Cardiac muscle cell (in vitro differentiated cells and primary cell): Measurements from ENCODE around the gene TCF4. TPM values are rescaled to one million over a fixed set of nuclear protein-coding genes. Genes with fewer than 3 reads are reported as not detected.

Experiments
- DNase-seq, 2 donors: peaks; one replicate each; pipeline versions ENCODE4 v3.0.0 to v3.0.0-alpha.2; 2010 to 2017; ENCODE audit warnings: low read depth in 1 of 2, low spot score in 1 of 2
- H3K27ac ChIP-seq: fragments of 200-600 bp; sonication (generic); 2 replicates; pipeline ENCODE4 v1.5.1; 2016
- H3K27me3 ChIP-seq: fragments of 200-600 bp; sonication (generic); 2 replicates; pipeline ENCODE4 v1.6.0; 2016; ENCODE audit warnings: control low read depth
- H3K36me3 ChIP-seq: fragments of 200-600 bp; sonication (generic); 2 replicates; pipeline ENCODE4 v1.5.1; 2016; ENCODE audit warnings: control low read depth
- H3K4me1 ChIP-seq: fragments of 200-600 bp; sonication (generic); 2 replicates; pipeline ENCODE4 v1.8.1; 2017; ENCODE audit warnings: low read depth, mild to moderate bottlenecking, mixed run types
- H3K4me3 ChIP-seq: fragments of 200-600 bp; sonication (generic); 2 replicates; pipeline ENCODE4 v1.5.1; 2016; ENCODE audit warnings: mild to moderate bottlenecking
- H3K9me3 ChIP-seq: fragments of 200-600 bp; sonication (generic); 2 replicates; pipeline ENCODE4 v1.5.1; 2017; ENCODE audit warnings: low read depth, mild to moderate bottlenecking, control low read depth
- polyA plus RNA-seq: library from polyadenylated mRNA; unstranded; fragments of >200 nt; fragmentation: Nextera tagmentation; extraction: Ambion mirVana; gene quantifications from 2 replicates; pipeline ENCODE4 v1.2.1, GENCODE V29; 2016
- total RNA-seq: library from RNA; depleted of rRNA; stranded (reverse); fragments of >200 nt; gene quantifications from 2 replicates; pipeline ENCODE4 v1.2.3, GENCODE V29; 2016
- TF ChIP-seq, protein P1 (sequence below): IDR thresholded peaks from 2 replicates; pipeline ENCODE4 v1.5.1; 2012; ENCODE audit warnings: low read depth, mild to moderate bottlenecking, low read length

TCF4 gene
- total and polyA plus RNA-seq, 2 experiments from 2014 or later: 38.3 to 59.2 TPM

DNA sequence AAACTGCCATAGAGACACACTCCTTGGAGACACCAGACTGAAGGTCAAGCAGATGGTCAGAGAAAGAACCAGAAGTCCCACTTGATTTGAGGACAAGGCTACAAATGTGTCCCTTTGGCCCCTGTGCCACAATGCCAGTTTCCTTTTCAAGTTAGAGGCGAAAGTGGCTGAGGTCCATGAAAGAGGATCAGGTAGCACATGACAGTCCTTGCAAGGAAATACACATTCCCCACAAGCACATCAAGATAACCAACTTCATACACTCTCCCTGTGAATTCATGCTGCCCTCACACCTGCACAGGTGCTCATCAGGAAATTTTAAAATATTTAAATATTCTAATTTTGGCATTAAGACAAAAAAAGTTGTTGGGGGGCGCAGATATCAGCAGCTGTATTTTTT, 218.6 kb downstream of the TCF4 start:
- no peaks in the 10 kb centered on the region for H3K27me3 ChIP-seq
- DNase-seq: no peak
- TF ChIP-seq, protein P1, sequence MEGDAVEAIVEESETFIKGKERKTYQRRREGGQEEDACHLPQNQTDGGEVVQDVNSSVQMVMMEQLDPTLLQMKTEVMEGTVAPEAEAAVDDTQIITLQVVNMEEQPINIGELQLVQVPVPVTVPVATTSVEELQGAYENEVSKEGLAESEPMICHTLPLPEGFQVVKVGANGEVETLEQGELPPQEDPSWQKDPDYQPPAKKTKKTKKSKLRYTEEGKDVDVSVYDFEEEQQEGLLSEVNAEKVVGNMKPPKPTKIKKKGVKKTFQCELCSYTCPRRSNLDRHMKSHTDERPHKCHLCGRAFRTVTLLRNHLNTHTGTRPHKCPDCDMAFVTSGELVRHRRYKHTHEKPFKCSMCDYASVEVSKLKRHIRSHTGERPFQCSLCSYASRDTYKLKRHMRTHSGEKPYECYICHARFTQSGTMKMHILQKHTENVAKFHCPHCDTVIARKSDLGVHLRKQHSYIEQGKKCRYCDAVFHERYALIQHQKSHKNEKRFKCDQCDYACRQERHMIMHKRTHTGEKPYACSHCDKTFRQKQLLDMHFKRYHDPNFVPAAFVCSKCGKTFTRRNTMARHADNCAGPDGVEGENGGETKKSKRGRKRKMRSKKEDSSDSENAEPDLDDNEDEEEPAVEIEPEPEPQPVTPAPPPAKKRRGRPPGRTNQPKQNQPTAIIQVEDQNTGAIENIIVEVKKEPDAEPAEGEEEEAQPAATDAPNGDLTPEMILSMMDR: no peak
- no peak overlapping the region for H3K27ac ChIP-seq
- no peaks in the 10 kb centered on the region for H3K36me3 ChIP-seq
- H3K4me3 ChIP-seq: no peak overlapping the region
- H3K4me1 ChIP-seq: no peaks in the 10 kb centered on the region
- no peaks in the 10 kb centered on the region for H3K9me3 ChIP-seq

DNA sequence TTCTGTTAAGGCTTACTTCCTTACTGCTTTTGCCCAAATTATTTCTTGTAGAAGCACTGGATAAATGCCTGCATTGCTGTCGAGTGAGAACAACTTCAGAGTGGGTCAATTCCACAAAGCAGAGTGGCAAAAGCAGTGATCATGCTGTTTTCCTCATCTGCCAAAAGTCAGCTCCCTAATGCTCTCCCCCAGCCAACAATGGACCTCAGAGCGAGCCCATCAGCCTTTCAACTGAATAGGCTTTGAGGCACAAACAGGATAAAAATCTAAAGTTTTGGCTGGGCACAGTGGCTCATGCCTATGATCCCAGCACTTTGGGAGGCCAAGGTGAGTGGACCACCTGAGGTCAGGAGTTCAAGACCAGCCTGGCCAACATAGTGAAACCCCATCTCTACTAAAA, 222.7 kb downstream of the TCF4 start:
- Histone ChIP-seq H3K36me3 (no peaks in the 10 kb centered on the region), H3K4me1 (peaks cover under 1% of the 10 kb centered on the region), H3K9me3 (no peaks in the 10 kb centered on the region), H3K27ac (no peak overlapping the region), H3K27me3 (no peaks in the 10 kb centered on the region), H3K4me3 (no peak overlapping the region)
- TF ChIP-seq, protein P1: no peak
- no peak for DNase-seq

DNA sequence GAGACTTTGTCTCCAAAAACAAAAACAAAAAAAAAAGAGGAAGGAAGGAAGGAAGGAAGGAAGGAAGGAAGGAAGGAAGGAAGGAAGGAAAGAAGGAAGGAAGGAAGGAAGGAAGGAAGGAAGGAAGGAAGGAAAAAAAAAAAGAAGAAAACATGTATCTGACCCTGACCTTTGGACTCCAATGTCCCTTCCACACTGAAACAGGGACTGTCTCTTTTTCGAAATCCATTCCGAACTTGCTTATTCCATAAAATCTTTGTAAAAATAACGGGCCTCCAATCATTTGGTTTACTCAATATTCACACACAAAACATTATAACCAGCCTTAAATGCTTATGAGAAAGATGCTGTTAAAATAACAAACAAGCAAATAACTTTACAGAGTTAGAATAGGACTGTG, 225.7 kb downstream of the TCF4 start:
- Histone ChIP-seq H3K27me3 (no peaks in the 10 kb centered on the region), H3K4me1 (peaks cover 7% of the 10 kb centered on the region), H3K27ac (no peak overlapping the region), H3K9me3 (no peaks in the 10 kb centered on the region), H3K36me3 (no peaks in the 10 kb centered on the region), H3K4me3 (no peak overlapping the region)
- no peak for DNase-seq
- TF ChIP-seq, protein P1: no peak

DNA sequence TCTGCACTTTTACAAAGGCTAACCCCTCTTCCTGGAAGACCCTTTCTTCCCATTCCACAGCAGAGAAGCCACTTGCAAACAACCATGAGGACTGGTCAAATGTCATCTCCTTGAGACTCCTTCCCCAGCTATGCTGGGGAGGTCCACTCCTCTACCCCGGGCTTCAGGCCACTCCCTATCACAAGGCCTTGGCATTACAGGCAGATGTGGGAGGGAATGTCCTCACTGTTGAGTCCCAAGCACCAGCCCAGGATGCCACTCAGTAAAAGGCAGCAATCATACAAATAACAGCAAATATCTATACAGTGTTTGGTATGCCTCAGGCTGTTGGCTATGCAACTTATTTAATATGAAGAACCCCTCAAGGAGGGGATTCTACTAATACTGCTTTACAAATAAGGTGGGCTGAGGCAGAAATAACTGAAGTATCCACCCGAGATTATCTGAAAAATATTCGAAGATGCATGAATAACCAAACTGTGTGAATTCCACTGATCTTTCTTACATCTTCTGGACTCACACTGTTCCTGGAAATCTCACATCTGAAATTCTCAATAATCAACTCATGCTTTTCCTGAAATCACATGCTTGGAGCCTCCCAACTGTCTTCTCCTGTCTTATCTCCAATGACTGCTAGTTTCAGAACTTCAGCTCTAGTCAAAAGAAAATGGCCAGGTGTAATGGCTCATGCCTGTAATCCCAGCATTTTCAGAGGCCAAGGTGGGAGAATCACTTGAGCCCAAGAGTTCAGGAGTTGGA, 226.3 kb downstream of the TCF4 start:
- peaks cover 7% of the 10 kb centered on the region for H3K4me1 ChIP-seq
- TF ChIP-seq, protein P1: no peak
- H3K27me3 ChIP-seq: no peaks in the 10 kb centered on the region
- H3K9me3 ChIP-seq: no peaks in the 10 kb centered on the region
- H3K36me3 ChIP-seq: no peaks in the 10 kb centered on the region
- no peak overlapping the region for H3K4me3 ChIP-seq
- no peak for DNase-seq
- no peak overlapping the region for H3K27ac ChIP-seq

DNA sequence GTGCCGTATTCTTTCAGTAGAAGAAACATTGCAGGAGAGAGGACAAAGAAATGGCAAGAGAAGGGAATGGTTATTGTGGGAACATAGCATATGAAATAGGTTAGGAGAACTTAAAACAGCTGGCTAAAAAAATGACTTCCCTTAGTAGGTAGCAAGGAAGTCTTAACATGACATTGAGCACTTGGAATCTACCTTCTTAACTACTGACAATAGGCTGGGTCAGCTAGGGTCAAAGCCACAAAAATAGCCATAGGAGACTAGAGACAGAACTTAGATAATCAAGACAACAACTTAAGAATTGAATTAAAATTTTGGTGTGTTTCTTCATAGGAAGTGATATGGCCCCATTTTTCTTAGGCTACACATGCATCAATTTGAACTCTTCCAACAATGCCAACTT, 227.9 kb downstream of the TCF4 start:
- Histone ChIP-seq H3K27me3 (no peaks in the 10 kb centered on the region), H3K4me3 (no peak overlapping the region), H3K36me3 (no peaks in the 10 kb centered on the region), H3K4me1 (peaks cover 7% of the 10 kb centered on the region), H3K27ac (no peak overlapping the region), H3K9me3 (no peaks in the 10 kb centered on the region)
- TF ChIP-seq, protein P1: no peak
- DNase-seq: no peak

DNA sequence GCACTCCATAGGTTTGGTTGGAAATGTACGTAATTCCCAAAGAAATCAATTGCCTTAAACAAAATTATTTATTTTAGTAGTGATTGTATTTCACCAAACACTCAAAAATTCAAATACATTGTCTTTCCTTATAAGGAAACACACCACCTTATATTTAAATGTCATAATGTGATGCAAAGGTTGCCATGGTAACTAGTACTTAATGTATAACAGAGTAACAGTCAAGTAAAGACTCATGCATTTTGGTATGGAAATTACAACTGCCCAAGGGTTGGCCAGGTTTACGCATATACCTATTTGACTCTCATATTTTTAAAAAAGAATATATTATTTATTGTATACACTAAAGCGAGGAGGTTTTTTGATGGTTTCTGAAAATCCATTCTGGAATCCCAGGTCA, 231.2 kb downstream of the TCF4 start:
- DNase-seq: no peak
- TF ChIP-seq, protein P1: no peak
- peaks cover 7% of the 10 kb centered on the region for H3K4me1 ChIP-seq
- no peaks in the 10 kb centered on the region for H3K36me3 ChIP-seq
- no peaks in the 10 kb centered on the region for H3K27me3 ChIP-seq
- no peak overlapping the region for H3K27ac ChIP-seq
- H3K9me3 ChIP-seq: no peaks in the 10 kb centered on the region
- H3K4me3 ChIP-seq: no peak overlapping the region
